ENCODE results near the gene CCL7.

Gene CCL7

GRCh38 chr17:34248511-34249024 is 21.5 kb upstream of the CCL7 start:
- DNase-seq = no peak

- no peak for DNase-seq
These were observed 21.0 kb upstream of the CCL7 start for GRCh38 chr17:34249061-34249460.

GRCh38 chr17:34249478-34249877 is 20.5 kb upstream of the CCL7 start:
- DNase-seq = no peak

GRCh38 chr17:34251186-34251585 is 18.8 kb upstream of the CCL7 start:
- no peak for DNase-seq

- DNase-seq = no peak
These were observed 18.0 kb upstream of the CCL7 start for GRCh38 chr17:34252095-34252443.

- DNase-seq = no peak
These were observed 17.4 kb upstream of the CCL7 start for GRCh38 chr17:34252444-34253138.

GRCh38 chr17:34253139-34253525 is 16.9 kb upstream of the CCL7 start:
- DNase-seq = no peak

GRCh38 chr17:34254146-34254545 is 15.9 kb upstream of the CCL7 start:
- DNase-seq = no peak

- peak; percentile 12 for DNase-seq
These were observed 15.2 kb upstream of the CCL7 start, which contains the start of gene CCL2 for GRCh38 chr17:34254651-34255380. Gene CCL2 (plus strand): TSS chr17:34255285. CDS start chr17:34255350, 65 bp downstream.

GRCh38 chr17:34255381-34255732 is 14.7 kb upstream of the CCL7 start:
- DNase-seq = no peak

GRCh38 chr17:34255841-34256240 is 14.2 kb upstream of the CCL7 start:
- DNase-seq = no peak

- no peak for DNase-seq
These were observed 12.6 kb upstream of the CCL7 start for GRCh38 chr17:34257299-34257985.

GRCh38 chr17:34257986-34258326 is 12.1 kb upstream of the CCL7 start:
- DNase-seq = no peak

- DNase-seq = no peak
These were observed 10.9 kb upstream of the CCL7 start for GRCh38 chr17:34259146-34259545.

- no peak for DNase-seq
These were observed 9.2 kb upstream of the CCL7 start for GRCh38 chr17:34260861-34261260.

- no peak for DNase-seq
These were observed 8.3 kb upstream of the CCL7 start for GRCh38 chr17:34261568-34262337.

- no peak for DNase-seq
These were observed 4.3 kb upstream of the CCL7 start for GRCh38 chr17:34265711-34266110.

GRCh38 chr17:34275881-34276280 is 5.9 kb downstream of the CCL7 start:
- peak; percentile 79 for DNase-seq

- DNase-seq = no peak
These were observed 6.8 kb downstream of the CCL7 start for GRCh38 chr17:34276826-34277225.

GRCh38 chr17:34283571-34283970 is 13.6 kb downstream of the CCL7 start:
- no peak for DNase-seq

- DNase-seq = no peak
These were observed 15.3 kb downstream of the CCL7 start, which contains the start of gene CCL11 for GRCh38 chr17:34285286-34285792. Gene CCL11 (plus strand): TSS chr17:34285742. CDS start chr17:34285809, 67 bp downstream.

- no peak for DNase-seq
These were observed 17.9 kb downstream of the CCL7 start for GRCh38 chr17:34287875-34288274.

- no peak for DNase-seq
These were observed 20.6 kb downstream of the CCL7 start for GRCh38 chr17:34290586-34290985.

All from NCI-H2171 treated with DMSO at 0.1 percent for 48 hours (cell line).